HG02943 (cell line): ENCODE results near the gene FABP2.
"Not testable (repeated sequence)": the region's sequence is repeated elsewhere in the genome, so short reads cannot be mapped to it uniquely, and the experiment has no call there.

Experiments
- ATAC-seq: cut with Tn5 transposase; IDR thresholded peaks from one replicate; pipeline ENCODE4 v1.9.1; 2021; ENCODE audit warnings: mild to moderate bottlenecking, low read depth, moderate library complexity; ENCODE audit not compliant: unreplicated experiment

Gene FABP2

GRCh38 chr4:119313237-119313636 lies 8.7 kb downstream of the FABP2 start:
- no peak for ATAC-seq

GRCh38 chr4:119310826-119311225 lies 11.1 kb downstream of the FABP2 start:
- no peak for ATAC-seq

DNA sequence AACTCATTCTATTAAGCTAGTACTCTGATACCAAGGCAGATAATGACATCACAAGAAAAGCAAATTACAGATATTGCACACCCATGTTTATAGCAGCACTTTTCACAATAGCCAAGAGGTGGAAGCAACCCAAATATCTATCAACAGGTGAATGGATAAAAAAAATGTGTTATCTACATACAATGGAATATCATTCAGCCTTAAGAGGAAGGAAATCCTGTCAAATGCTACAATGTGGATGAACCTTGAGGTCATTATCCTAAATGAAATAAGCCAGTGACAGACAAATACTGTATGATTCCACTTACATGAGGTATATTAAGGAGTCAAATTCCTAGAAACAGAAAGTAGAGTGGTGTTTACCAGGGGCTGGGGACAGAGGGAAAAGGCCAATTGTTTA lies 14.3 kb downstream of the FABP2 start:
- no peak for ATAC-seq

DNA sequence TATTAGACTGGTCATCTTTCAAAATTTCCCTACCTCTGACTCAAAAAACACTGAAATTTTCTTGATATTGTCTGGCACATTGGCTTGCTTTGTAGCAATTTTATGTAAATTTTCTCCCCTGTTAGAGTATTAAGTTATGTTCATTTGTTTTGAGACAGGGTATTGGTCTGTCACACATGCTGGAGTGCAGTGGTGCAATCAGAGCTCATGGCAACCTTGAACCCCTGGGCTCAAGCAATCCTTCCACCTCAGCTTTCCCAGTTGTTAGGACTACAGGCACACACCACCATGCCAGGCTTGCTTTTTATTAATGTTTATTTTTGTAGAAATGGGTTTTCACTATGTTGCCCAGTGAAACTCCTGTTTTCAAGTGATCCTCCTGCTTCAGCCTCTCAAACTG lies 17.5 kb downstream of the FABP2 start:
- no peak for ATAC-seq

GRCh38 chr4:119303587-119304305 lies 18.2 kb downstream of the FABP2 start:
- no peak for ATAC-seq

DNA sequence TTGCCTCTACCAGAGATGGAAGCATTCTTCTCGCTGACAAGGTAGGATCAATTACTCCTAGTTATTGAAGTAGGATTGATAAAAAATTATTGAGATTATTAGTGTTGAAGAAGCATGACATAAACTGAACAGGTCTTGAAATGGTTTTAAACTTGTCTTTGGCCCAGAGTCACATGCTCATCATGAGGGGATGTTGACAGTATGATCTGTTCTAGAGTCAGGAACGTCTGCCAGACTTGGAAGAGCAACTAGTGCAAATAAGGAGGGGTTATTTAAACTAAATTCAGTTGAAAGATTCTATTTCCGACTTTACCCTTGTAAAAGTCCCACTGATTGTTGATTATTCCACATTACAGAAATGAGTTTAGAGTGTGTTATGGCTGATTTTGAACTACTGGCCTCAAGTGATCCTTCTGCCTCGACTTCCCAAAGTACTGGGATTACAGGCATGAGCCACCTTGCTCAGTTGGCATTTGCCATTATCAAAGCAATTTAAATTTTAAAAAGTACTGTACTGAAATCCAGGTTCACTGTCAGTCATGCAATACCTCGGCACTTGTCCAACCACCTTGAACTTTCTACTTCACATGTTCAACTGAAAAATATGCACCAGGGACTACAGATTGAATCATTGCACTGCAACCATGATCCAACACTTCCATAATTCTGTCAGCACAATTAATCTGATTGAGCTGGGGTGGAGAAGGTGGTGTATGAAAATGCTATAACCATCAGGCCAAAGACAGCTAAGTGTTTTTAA lies 19.7 kb downstream of the FABP2 start:
- no peak for ATAC-seq

- peak; percentile 97 for ATAC-seq
These were observed 21.6 kb downstream of the FABP2 start for GRCh38 chr4:119300101-119300978.

- peak; percentile 52 for ATAC-seq
These were observed 22.2 kb downstream of the FABP2 start for GRCh38 chr4:119299741-119300100.

- ATAC-seq: no peak
These were observed 22.7 kb downstream of the FABP2 start for GRCh38 chr4:119299260-119299671.

- no peak for ATAC-seq
These were observed 24.1 kb downstream of the FABP2 start for GRCh38 chr4:119297795-119298194.

GRCh38 chr4:119296356-119296755 lies 25.6 kb downstream of the FABP2 start:
- no peak for ATAC-seq

GRCh38 chr4:119290598-119290997 lies 31.3 kb downstream of the FABP2 start:
- ATAC-seq: no peak

DNA sequence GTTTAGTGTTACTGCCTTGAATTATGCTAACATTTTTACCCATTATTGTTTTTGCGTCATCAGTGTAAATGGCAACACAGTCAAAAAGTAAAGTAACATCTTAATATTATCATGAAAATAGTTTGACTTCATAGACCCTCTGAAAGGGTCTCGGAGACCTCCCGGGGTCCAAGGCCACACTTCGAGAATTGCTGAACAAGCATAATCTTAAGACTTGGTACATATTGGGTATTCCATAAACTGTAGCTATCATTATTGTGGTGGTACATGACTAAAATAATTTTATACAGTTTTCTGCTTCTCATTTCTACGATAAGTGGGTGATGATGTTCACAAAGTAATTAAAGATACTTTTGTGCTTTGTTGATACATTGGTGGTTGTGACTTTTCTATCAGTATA lies 32.6 kb downstream of the FABP2 start:
- ATAC-seq: no peak

DNA sequence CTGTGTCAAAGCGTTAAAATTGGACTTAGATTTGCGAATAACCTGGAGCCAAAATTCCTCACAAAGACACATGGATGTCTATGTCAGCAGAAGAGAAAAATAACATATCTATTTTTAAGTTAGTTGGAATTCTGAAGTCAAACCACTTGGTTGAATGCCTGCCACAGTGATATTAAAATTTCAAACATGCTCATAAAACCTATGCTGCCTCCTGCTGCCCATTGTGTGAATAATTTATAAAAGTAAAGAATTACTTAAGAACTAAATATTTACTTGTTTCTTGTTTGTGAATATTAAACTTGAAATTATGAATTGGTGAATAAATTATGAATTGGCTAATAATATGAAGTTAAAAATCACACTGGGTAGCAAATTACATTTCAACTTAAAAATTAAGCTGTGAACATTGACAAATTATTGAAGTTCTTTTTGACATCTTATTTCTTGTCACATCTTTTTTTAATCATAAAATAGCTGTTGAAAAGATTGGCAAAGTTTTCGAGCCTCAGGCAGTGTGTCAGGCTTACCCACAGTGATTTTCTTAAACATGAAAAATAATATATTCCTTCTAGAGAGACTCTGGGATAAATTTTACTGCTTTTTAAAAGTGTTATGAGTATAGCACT lies 35.4 kb downstream of the FABP2 start:
- ATAC-seq: no peak

- ATAC-seq: peak; percentile 62
These were observed 36.8 kb downstream of the FABP2 start for GRCh38 chr4:119284876-119285780.

DNA sequence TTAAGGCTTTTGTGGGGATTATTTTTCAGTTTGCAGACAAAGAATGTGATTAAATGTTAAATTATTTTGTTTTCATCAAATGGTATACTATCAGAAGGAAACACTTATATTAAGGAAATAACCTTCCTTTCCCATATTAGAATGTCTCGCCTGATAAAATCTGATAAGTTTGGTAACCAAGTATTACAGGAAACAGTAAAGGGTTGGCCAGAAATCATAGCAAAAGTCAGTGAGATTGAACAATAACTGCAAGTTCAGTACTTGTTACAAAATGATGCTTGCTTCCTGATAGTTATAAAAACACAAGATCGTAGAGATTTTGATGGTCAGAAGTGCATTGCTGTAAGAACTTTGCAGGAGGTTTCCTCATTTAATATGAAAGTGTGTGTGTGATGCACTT lies 40.5 kb downstream of the FABP2 start:
- no peak for ATAC-seq

DNA sequence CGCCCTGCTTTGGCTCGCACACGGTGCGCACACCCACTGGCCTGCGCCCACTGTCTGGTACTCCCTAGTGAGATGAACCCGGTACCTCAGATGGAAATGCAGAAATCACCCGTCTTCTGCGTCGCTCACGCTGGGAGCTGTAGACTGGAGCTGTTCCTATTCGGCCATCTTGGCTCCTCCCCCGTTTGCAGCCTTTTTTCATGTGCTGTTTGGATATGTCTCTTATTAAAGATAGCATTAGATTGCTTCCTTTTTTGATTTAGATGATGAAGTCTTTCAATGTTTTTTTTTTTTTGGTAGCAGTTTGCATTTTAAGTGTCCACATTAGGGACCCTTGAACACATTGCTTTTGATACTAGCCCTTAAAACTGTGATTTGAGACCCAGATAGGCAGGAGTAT lies 42.0 kb downstream of the FABP2 start:
- not testable (repeated sequence) for ATAC-seq

GRCh38 chr4:119279541-119279940 lies 42.4 kb downstream of the FABP2 start:
- ATAC-seq: not testable (repeated sequence)

DNA sequence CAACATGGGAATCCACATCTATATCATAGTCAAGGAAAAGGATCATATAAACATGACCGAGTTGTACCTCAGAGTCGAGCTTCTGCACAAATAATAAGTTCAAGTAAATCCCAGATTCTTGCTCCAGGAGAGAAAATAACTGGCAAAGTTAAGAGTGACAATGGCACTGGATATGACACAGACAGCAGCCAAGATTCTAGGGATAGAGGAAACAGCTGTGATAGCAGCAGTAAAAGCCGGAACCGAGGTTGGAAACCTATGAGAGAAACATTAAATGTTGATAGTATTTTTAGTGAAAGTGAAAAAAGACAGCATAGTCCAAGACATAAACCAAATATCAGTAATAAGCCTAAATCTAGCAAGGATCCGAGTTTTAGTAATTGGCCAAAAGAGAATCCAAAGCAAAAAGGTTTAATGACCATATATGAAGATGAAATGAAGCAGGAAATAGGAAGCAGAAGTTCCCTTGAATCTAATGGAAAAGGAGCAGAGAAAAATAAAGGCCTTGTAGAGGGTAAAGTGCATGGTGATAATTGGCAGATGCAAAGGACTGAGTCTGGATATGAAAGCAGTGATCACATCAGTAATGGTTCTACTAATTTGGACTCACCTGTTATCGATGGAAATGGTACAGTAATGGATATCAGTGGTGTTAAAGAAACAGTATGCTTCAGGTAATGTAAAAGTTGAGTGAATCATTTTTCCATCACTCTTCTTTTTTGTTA lies 50.4 kb downstream of the FABP2 start:
- no peak for ATAC-seq
